GM18909 (cell line): ENCODE data around the gene DRD4.
"Not testable (repeated sequence)": the region's sequence is repeated elsewhere in the genome, so short reads cannot be mapped to it uniquely, and the experiment has no call there.

Source experiments
- ATAC-seq: cut with Tn5 transposase; IDR thresholded peaks from one replicate; pipeline ENCODE4 v1.9.1; 2021; ENCODE audit warnings: mild to moderate bottlenecking; ENCODE audit not compliant: unreplicated experiment, poor library complexity

Gene DRD4

GRCh38 chr11:640021-640706 lies 3.1 kb downstream of the DRD4 start:
- ATAC-seq, result no peak

- ATAC-seq, result no peak
Observed at GRCh38 chr11:641806-642370, 4.8 kb downstream of the DRD4 start.

DNA sequence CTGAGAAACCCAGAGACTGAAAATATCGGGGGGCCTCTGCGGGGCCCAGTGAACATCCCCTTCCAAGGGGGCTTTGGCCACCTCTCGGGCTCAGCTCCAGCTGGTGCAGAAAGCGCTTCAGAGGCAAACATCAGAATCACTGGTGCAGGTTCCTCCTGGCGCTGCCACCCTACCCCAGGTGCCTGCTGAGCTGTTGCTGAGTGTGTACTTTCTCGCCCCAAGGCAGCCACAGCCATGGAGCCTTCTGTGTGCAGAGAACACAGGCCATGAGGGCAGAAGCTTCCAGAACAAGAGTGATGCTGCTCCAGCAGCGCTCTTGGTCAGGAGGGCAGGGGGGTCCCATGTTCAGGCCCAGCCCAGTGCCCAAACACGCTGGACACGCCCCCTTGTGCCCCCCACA lies 6.3 kb downstream of the DRD4 start:
- ATAC-seq, result no peak

GRCh38 chr11:643849-644738 lies 7.0 kb downstream of the DRD4 start:
- no peak for ATAC-seq

- ATAC-seq, result no peak
Observed at GRCh38 chr11:645536-645935, 8.5 kb downstream of the DRD4 start.

GRCh38 chr11:646214-646613 lies 9.1 kb downstream of the DRD4 start:
- no peak for ATAC-seq

DNA sequence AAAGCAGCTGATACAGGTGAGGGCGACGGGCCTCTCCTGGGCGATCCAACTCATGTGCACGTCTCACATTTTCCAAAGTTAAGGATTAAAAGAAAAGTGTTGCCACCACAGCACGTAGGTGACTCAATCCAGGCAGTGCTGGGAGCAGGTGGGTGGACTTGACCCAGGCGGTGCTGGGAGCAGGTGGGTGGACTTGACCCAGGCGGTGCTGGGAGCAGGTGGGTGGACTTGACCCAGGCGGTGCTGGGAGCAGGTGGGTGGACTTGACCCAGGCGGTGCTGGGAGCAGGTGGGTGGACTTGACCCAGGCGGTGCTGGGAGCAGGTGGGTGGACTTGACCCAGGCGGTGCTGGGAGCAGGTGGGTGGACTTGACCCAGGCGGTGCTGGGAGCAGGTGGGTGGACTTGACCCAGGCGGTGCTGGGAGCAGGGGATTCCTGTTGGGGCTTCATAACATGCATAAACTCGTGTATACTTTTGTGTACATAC lies 10.6 kb downstream of the DRD4 start:
- ATAC-seq, result not testable (repeated sequence)

- no peak for ATAC-seq
Observed at GRCh38 chr11:650482-650881, 13.4 kb downstream of the DRD4 start.

- ATAC-seq, result not testable (repeated sequence)
Observed at GRCh38 chr11:653136-653535, 16.1 kb downstream of the DRD4 start.

DNA sequence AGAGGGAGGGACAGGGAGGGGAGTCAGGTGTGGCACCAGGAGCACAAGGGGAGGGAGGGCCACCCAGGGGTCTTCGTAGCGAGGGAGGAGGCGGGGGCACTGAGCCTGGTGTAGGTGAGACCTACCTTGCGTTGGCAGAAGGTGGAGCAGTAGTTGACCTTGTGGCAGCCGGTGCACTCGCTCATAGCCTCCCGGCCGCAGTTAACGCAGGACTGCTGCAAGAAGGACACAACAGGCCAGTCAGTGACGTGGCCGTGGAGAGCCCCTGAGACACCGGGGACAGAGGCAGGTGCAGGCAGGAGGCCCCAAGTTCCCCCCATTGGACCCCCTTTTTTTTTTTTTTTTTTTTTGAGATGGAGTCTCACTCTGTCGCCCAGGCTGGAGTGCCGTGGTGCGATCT lies 16.8 kb downstream of the DRD4 start:
- ATAC-seq, result no peak

DNA sequence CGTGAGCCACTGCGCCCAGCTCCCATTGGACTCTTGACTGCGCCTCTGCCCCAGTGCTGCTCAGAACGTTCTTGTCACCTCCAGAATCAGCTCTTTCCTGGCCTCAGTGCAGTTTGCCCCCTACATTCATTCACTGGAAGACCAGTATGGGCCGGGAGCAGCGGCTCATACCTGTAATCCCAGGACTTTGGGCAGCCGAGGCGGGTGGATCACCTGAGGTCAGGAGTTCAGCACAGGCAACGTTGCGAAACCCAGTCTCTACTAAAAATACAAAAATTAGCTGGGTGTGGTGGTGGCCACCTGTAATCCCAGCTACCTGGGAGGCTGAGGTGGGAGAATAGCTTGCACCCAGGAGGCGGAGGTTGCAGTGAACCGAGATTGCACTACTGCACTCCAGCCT lies 17.4 kb downstream of the DRD4 start:
- ATAC-seq, result not testable (repeated sequence)

- no peak for ATAC-seq
Observed at GRCh38 chr11:655036-655726, 18.1 kb downstream of the DRD4 start.

DNA sequence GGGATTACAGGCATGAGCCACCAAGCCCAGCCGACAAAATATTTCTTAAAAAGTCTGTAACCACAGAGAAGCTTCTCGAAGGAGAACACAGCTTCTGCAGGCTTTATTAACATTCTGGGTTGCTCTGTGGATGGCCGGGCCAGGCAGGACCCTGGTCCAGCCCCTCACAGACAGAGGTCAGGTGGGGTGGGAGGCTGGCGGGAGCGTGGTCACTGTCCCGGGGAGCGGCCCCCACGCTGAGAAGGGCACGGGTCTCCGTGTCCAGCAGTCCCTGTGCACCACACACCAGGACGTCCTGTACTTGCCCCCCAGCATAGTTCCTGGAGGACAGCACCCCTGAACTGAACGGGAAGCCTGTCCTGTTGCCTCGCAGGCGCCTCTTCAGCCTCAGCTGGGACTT lies 19.4 kb downstream of the DRD4 start:
- no peak for ATAC-seq

DNA sequence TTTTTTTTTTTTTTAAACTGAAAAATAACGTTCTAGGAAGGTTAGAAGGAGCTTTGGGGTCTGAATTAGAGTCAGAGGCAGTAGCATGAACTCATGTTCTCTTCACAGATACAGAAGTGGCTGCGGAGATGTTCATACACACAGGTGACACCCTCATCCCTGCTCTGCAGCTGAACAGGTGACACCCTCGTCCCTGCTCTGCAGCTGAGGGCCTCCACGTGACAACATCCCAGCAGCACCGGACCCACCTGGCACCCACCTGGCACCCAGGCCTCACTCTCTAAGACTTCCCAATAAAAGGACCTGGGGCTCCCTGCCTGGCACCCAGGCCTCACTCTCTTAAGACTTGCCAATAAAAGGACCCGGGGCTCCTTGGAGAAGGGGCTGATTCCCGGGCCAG lies 19.8 kb downstream of the DRD4 start:
- no peak for ATAC-seq

- ATAC-seq, result no peak
Observed at GRCh38 chr11:657691-658126, 20.6 kb downstream of the DRD4 start.

DNA sequence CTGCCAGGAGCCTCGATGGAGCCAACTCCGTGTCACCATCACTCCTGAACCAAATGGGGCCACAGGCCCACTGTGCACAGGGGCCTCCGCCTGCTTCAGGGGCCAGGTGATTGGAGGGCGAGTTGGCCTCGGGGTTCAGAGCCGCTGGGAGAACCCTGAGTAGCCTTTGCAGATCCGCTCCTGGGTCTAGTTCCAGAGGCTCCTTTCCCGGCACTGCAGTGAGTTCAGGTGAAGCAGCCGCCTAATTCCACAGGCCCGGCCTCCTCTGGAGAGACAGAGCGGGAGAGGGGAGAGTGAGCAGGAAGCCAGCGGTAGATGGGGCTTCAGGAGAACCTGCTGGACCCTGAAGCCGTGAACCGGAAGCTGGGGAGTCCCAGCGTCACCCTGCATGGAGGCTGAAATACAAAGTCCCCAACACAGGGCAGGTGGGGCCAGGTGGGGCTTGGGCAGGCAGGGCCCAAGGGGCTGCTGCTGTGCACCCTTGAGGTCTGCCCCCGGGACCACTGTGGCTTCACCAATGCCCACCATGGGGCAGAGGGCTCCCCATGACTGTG lies 22.5 kb downstream of the DRD4 start:
- no peak for ATAC-seq

DNA sequence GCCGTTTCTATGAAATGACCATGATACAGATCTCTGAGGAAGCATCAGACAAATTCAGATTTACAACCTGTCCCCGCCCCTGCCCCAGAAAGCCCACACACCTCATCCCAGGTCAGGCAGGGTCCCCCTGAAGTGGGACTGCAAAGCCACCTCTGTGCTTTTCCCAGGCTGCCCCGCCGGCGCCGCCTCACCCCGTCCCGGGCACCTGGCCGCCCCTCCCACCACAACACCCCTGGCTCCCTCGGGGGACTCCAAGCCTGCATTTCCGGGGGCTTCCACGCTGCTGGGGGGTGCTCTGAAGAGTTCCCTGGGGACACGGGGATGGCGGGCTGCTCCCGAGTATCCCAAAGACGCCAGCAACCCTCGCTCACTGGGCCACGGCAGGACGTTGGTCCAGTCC lies 23.2 kb downstream of the DRD4 start:
- ATAC-seq, result no peak

GRCh38 chr11:660681-661444 lies 23.8 kb downstream of the DRD4 start:
- ATAC-seq, result no peak

DNA sequence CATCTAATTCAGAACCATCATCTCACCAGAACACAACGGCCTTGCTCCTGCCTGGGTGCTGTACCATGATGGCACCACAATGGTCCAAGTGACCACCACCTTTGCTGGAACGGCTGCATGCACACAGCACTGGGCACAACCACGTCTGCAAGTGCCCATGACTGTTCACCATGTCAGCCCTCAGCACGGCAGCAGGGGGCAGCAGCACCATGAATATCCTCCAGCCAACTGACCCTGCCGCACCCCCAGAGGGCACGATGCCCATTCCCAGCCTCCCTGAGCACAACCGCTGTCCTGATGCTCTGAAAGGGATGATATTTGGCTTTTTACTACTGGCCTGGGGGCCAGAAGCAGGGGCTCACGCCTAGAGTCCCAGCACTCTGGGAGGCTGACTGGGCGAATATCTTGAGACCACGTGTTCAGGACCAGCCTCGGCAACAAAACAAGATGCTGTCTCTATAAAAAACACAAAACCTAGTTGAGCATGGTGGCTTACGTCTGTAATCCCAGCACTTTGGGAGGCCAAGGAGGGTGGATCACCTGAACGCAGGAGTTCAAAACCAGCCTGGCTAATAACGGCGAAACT lies 25.7 kb downstream of the DRD4 start:
- ATAC-seq, result no peak
